ENCODE results near the gene CFAP410. TPM values are rescaled to one million over a fixed set of nuclear protein-coding genes. Genes with fewer than 3 reads are reported as not detected.

CFAP410 gene
- total and polyA plus RNA-seq, 2 of the 13 experiments (the other 11 are each of a cell fraction or from before 2014, with no cell fraction given): 8.0 to 20.1 TPM

DNA sequence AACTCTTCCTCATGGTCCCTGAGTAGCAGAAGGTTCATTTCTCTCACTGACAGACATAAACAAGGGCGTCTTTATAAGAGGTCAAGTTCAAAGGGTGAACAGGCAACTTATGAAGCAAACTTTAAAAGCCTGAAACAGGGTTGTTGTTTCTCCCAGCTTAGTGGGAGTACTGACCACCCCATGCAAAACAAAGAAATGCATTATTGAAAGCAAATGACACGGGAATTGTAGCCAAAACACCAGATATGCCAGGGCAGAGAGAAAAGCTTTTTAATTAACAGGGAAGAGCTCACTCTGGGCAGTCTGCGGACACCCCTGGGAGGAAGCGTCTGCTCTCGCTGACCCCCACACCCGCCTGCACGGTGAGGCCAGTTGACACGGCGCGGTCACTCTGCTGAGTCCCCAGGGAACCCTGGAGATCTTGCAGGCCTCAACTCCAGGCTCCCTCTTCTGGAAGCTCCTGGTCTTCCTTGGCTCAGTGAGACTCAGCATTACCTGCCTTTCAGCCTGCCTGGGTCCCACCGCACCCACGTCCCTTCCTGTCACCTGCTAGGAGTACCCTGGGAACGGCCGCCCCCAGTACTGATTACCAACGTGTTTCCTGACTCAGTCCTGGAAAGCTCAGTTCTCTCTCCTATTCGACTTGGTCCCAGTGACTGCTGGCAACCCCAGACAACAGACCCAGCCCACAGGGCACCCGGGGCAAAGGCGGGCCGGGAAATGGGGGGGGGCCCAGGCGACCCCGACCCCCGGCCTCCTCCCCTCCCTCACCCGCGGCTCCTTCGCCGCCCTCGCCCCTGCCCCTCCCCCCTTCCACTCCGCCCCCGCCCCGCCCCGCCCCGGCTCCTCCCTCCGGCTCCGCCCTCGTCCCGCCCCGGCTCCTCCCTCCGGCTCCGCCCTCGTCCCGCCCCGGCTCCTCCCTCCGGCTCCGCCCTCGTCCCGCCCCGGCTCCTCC lies 972 bp downstream of the CFAP410 start (continued):
- TF ChIP-seq ZNF512 (CRISPR knock-in tag; IDR thresholded peaks at IDR 0.05) (no peak), MAX (IDR thresholded peaks at IDR 0.05) (0 out of 2 replicates have a peak, but pooled peaks have one; percentile 27), ZNF556 (CRISPR knock-in tag; IDR thresholded peaks at IDR 0.05; ENCODE audit: borderline replicate concordance) (no peak), ZNF333 (CRISPR knock-in tag; IDR thresholded peaks at IDR 0.05; ENCODE audit: borderline replicate concordance) (0 out of 2 replicates have a peak, but pooled peaks have one; percentile 30), SAP130 (CRISPR knock-in tag; IDR thresholded peaks at IDR 0.05; ENCODE audit: low read depth) (peak; percentile 61; the same call in 1 of the 2 replicates), CTCF (CRISPR knock-in tag; IDR thresholded peaks at IDR 0.05) (peak; percentile 69), PCBP1 (IDR thresholded peaks at IDR 0.05; ENCODE audit: borderline replicate concordance, low read depth, low read length) (0 out of 2 replicates have a peak, but pooled peaks have one; percentile 60), MXI1 (IDR thresholded peaks at IDR 0.05; ENCODE audit: borderline replicate concordance, low read depth, low read length) (peak; percentile 86; the same call in 2 of the 3 replicates), HNF4A (CRISPR knock-in tag; IDR thresholded peaks at IDR 0.05) (no peak), ZNF44 (CRISPR knock-in tag; IDR thresholded peaks at IDR 0.05) (peak; percentile 39; the same call in 1 of the 2 replicates), SP4 (CRISPR knock-in tag; IDR thresholded peaks at IDR 0.05) (peak; percentile 67; the same call in 1 of the 2 replicates), MYC (CRISPR knock-in tag; IDR thresholded peaks at IDR 0.05; ENCODE audit: borderline replicate concordance) (peak; percentile 18; the same call in 1 of the 2 replicates), ZNF567 (CRISPR knock-in tag; IDR thresholded peaks at IDR 0.05; ENCODE audit: borderline replicate concordance) (no peak), ZFX (CRISPR knock-in tag; IDR thresholded peaks at IDR 0.05; ENCODE audit: low read depth) (no peak; the same call in 1 of the 2 replicates), SETDB1 (CRISPR knock-in tag; IDR thresholded peaks at IDR 0.05; ENCODE audit: borderline replicate concordance) (no peak), ZNF234 (CRISPR knock-in tag; conservative IDR thresholded peaks at IDR 0.05) (no peak)
- TF ChIP-seq, protein P1, sequence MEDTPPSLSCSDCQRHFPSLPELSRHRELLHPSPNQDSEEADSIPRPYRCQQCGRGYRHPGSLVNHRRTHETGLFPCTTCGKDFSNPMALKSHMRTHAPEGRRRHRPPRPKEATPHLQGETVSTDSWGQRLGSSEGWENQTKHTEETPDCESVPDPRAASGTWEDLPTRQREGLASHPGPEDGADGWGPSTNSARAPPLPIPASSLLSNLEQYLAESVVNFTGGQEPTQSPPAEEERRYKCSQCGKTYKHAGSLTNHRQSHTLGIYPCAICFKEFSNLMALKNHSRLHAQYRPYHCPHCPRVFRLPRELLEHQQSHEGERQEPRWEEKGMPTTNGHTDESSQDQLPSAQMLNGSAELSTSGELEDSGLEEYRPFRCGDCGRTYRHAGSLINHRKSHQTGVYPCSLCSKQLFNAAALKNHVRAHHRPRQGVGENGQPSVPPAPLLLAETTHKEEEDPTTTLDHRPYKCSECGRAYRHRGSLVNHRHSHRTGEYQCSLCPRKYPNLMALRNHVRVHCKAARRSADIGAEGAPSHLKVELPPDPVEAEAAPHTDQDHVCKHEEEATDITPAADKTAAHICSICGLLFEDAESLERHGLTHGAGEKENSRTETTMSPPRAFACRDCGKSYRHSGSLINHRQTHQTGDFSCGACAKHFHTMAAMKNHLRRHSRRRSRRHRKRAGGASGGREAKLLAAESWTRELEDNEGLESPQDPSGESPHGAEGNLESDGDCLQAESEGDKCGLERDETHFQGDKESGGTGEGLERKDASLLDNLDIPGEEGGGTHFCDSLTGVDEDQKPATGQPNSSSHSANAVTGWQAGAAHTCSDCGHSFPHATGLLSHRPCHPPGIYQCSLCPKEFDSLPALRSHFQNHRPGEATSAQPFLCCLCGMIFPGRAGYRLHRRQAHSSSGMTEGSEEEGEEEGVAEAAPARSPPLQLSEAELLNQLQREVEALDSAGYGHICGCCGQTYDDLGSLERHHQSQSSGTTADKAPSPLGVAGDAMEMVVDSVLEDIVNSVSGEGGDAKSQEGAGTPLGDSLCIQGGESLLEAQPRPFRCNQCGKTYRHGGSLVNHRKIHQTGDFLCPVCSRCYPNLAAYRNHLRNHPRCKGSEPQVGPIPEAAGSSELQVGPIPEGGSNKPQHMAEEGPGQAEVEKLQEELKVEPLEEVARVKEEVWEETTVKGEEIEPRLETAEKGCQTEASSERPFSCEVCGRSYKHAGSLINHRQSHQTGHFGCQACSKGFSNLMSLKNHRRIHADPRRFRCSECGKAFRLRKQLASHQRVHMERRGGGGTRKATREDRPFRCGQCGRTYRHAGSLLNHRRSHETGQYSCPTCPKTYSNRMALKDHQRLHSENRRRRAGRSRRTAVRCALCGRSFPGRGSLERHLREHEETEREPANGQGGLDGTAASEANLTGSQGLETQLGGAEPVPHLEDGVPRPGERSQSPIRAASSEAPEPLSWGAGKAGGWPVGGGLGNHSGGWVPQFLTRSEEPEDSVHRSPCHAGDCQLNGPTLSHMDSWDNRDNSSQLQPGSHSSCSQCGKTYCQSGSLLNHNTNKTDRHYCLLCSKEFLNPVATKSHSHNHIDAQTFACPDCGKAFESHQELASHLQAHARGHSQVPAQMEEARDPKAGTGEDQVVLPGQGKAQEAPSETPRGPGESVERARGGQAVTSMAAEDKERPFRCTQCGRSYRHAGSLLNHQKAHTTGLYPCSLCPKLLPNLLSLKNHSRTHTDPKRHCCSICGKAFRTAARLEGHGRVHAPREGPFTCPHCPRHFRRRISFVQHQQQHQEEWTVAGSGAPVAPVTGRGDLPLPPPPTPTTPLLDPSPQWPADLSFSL (CRISPR knock-in tag; IDR thresholded peaks at IDR 0.05): no peak
